Activated CD4-positive, alpha-beta T cell treated with anti-CD3 and anti-CD28 coated beads for 4 hours (primary cell): ENCODE data around the gene NUDC.
"Not testable (repeated sequence)": the region's sequence is repeated elsewhere in the genome, so short reads cannot be mapped to it uniquely, and the experiment has no call there.

Experiments used
- DNase-seq, 2 donors: peaks; one replicate each; pipeline ENCODE4 v3.0.0-alpha.2; 2020

Gene NUDC

DNA sequence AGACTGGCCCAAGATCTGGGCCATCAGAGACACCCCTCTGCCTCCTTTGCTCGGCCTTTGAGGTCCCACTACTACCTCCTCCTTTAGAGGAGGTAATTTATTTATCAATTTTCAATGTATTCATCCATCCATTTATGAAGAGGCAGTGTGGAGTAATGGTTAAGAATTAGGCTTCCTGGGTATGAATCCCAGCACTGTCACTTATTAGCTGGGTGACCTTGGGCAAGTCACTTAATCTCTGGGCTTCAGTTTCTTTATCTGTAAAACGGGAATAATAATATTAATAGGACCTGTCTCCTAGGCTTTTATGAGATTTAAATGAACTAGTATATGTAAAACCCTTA is 9.4 kb upstream of the NUDC start:
- no peak for DNase-seq

DNA sequence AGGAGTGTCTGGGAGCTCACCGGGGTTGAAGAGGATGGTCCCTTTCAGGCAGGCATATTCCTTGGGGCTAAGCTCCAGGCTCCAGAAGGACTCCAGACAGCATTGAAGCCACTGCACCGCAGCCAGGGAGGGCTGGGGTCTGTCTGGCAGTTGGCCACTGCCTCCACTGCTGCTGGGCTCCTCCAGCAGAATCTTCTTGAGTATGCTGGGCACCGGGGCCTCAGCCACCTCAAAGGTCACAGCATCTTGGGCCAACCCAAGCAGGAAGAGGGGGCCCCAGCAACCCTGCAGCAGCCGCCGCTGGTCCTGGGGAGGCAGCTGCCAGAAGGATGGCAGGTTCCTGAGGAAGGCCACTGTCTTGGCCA is 8.2 kb upstream of the NUDC start:
- no peak for DNase-seq

DNA sequence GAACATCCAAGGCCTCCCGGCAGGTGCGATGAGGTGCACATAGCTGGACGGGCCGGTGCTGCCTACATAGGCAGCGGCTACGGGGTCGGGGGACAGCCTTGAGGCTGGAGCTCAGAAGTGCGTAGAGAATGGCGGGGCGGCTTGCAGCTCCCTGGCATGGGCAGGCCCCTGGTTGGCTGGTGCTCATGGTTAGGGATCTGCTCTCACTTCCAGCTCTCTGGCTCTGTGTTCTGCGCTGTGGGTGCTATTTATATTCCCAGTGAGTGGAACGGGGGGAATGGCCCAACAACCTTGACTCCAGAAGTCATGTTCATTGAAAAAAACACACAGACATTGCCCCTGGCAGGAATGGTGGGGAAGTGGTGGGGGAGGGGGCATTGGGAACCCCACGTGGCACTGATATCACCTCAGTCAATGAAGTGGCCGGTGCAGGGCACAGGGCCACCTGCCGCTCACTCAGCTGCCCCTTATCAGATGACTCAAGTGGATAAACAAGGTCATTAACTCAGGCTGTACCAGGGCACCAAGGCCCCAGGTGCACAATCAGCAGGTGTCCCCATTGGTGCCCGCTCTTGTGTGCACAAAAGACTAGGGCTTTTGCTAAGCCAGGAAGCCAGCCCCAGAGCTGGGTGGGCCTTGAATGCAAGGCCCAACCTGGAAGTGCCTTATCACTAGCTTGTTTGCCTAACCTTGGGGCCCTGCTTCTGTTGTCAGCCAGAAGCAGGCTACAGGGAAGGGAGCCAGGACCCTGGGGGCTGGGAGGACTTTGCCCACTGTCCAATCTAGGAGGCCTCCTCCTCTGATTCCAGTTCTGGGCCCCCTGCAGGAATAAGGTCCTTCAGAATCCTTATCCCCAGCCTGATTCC is 7.6 kb upstream of the NUDC start, which contains the start of gene NR0B2:
Gene NR0B2 (minus strand): TSS at position 222 of the 866 bp plus-strand sequence. CDS start 35 bp downstream, at position 187.
- no peak for DNase-seq

DNA sequence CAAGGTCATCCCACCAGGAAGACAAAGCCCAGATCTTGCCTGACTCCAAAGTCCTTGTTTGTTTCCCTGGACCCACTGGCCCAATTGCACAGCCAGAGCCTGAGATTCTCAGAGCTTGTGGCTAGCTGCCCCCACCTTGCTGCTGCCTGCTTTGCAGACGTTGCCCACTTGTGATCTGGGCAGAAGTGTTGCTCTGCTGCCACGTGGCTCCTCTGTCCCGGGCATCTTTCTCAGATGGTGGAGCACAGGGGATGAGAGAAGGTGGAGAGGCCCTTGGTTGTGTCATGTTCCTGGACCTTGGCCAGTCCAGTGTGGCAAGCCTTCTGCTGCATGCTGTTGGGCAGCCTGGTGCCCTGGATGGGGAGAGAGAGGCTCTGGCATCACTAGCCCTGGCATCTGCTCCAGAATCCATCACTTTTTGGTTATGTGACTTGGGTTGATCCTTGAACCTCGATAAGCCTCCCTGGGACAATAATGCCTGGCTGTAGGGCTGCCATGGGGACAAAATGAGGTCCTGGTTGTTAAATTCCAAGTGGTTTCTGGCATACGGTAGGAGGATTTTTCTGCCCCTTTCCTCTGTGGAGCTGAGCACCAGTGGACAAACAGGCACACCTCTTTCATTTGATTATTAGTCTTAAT is 6.2 kb upstream of the NUDC start:
- DNase-seq, result no peak

DNA sequence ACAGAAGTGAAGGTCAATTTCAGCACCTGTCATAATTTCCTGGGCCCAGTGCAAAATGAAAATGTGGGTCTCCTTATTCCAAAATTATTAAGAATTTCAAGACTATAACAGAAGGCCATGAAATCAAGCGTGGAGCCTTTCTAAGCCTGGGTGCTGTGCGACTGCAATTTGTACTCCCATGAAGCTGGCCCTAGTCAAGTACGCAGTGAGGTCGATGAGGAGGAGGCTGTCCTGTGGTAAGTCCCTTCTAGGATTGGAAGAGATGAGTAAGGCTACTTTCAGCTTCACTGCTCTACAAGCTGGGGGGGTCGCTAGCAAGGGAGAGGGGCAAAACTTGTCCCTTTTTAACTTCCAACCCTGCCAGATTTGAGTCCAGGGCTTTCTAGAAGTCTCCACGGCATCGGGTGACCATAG is 410 bp upstream of the NUDC start:
- DNase-seq, result no peak

DNA sequence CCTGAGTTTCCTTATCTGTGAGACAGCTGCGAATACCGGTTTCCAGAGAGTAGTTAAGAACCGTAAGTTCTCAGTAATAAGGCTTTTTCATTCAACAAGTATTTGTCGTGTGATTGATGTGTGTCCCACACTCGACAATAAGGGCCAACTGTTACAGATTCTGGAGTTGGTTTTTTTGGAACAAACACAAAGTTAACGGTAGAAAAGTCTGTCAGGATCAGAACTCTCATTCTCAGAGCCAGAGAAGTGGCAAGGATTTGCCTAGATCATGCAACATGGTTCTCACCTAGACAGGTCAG is 837 bp downstream of the NUDC start:
- no peak for DNase-seq

DNA sequence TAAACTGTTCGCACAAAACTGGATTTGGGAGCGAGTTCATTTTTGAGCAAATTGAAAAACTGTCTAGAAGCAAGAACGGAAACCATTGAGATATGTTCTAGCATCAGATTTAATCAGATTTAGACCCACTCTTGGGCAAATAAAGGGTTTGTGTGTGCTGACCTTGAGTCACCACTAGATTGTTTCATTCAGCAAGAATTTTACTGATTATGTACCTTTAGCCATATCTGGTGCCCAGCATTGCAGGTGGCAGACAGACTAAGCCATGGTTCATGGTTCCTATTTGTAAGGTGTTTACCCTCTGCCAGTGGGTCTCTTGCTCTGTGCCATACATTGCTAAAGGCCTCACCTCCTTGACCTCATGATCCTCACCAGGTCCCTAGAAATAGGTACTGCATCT is 1.4 kb downstream of the NUDC start:
- DNase-seq, result no peak

DNA sequence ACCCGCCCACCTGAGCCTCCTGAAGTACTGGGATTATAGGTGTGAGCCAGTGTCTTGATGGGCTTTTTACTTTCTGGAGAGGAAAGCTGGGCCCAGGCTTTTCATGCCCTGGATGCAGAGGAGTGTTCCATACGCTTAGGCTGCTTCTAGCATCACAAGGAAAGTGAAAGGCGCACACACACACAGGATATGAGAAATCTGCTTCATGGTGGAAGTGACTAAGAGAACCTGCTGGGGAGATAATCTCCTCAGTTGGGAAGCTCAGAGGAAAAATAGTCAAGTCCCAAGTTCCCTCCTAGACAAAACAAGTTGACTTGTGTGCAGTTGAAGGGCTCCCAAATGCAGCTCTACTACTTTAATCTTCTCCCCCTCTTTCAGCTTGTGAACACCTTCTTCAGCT is 2.2 kb downstream of the NUDC start:
- no peak for DNase-seq

DNA sequence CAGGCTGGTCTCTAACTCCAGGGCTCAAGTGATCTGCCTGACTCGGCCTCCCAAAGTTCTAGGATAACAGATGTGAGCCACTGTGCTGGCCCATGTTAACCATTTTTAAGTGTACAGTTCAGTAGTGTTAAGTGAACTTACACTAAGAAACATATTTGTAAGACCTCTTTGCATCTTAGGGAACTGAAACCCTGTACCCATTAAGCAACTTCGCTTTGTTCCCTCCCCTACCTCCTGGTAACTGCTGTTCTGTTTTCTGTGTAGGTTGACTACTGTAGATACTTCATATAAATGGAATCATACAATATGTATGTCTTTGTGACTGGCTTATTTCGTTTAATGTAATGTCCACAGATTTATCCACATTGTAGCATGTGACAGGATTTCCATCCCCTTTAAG is 11.0 kb downstream of the NUDC start:
- no peak for DNase-seq

DNA sequence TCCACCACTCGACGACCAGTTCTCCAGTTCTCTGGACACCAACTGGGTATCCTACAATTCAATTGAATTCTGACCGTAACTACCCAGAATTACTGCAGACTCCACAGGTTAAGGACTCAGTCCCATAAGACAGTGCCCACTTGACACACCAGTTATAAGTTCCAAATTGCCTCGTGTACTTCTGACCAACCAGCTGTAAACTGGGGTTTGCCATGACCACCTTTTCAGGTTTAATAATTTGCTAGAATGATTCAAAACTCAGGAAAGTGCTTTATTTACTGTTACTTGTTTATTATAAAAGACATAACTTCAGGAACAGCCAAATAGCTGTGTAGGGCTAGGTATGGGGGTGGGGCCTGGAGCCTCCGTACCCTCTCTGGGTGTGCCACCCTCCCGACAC is 15.3 kb downstream of the NUDC start:
- no peak for DNase-seq

DNA sequence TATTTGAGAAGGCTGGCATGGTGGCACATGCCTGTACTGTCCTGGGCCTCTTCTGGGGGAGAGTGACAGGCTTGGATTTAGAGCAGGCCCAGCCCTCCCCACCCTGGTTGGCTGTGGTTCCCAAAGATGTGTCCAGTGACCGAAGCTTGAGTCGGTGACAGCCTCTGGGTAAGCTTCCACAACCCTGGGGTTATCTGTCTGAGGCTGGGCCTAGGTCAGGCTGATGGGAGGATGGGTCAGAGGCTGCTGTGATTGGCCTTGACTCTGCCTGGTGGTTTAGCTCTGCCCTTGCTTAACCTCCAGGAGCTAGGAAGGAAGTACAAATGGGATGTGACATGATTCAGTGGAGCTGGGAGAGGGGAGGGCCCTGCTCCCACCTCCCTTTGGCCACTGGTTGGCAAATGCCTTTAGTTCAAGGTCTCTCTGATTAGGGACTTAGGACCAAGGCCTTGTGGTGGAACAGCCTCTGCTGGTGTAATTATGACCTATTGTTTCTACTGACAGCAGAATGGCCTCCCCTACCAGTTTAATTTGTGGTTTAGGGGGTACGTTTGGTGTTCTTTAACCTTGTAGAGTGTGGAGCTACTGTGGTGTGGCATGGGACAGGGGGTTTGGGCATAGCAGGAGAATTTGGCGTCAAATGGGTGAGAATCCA is 16.6 kb downstream of the NUDC start:
- DNase-seq, result no peak

DNA sequence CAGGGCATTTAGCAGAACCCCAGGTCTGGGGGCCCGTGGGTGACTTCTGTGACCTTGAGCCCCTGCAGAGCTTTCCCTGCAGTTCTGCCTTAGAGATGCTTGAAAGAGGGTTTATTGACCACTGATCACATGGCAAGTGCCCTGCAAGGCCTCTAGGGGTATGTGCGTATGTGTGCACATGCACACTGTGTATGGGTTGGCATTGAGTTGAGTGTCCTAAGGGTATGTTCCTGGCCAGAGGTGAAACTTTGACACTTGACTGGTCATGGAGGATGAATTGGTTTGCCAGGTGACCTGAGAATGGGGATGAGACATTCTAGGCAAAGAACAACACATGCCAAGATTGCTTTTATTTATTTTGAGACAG is 17.1 kb downstream of the NUDC start:
- no peak for DNase-seq

DNA sequence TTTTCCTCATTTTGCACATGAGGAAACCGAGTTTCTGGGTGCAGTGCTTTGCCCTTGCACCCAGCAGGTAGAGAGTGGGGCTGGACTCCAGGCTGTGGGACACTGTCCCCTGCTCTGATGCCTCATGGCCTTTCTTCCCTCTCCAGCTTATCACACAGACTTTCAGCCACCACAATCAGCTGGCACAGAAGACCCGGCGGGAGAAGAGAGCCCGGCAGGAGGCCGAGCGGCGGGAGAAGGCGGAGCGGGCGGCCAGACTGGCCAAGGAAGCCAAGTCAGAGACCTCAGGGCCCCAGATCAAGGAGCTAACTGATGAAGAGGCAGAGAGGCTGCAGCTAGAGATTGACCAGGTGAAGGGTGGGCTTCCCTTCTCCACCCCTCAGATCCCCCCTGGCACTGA is 19.8 kb downstream of the NUDC start:
- no peak for DNase-seq

DNA sequence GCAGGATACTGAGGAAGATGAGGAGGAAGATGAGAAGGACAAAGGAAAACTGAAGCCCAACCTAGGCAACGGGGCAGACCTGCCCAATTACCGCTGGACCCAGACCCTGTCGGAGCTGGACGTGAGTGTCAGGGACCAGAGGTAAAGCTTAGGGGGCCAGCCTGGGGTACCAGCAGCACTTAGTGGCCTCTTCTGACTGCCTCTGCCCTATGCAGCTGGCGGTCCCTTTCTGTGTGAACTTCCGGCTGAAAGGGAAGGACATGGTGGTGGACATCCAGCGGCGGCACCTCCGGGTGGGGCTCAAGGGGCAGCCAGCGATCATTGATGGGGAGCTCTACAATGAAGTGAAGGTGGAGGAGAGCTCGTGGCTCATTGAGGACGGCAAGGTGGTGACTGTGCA is 21.1 kb downstream of the NUDC start:
- DNase-seq, result no peak

DNA sequence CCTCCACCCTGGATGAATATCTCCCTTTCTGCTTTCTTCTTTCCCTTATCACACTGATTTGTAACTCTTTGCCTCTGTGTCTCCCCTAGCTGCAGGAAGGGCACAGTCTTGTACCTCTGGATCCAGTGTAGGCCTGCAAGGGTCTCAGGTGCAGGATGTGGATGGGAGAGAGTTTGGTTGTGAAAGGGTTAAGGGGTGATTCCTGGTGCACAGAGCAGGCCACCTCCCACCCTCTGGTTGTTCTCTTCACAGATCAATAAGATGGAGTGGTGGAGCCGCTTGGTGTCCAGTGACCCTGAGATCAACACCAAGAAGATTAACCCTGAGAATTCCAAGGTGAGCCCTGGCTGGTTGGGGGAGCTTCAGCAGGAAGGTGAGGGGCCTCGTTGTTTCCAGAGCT is 23.6 kb downstream of the NUDC start:
- DNase-seq, result no peak

DNA sequence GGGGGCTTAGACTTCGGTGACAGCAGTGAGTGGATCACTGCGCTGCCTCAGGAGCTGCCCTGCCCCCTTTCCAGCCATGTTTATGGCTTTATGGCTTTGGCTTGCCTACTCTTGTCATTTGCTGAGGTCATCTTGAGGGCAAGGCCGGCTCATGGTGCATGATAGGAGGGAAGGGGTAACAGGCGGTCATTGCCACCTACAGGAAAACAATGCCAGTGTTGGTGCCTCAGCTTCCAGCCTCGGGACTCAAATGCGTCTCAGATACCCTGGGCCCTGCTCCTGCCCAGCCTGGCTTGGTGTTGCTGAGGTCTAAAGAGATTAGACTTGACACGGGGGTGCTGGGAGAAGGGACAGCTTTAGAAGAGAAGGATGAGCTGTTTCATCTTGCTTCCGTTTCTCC is 24.2 kb downstream of the NUDC start:
- DNase-seq, result no peak

DNA sequence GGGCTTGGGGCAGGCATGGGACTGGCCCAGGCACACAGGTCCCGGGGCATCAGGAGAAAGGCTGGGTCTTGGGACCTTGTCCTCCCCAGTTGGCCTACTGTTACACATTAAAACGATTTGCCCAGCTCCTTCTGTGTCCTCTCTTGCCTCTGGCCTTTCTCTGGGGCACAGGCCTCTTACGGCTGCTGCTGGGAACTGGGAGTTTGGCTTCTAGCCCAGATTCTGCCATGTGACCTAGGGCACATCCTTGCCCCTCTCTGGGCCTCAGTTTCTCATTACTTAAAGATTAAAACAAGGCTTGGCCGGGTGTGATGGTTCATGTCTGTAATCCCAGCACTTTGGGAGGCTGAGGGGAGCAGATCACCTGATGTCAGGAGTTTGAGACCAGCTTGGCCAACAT is 24.7 kb downstream of the NUDC start:
- DNase-seq, result no peak

DNA sequence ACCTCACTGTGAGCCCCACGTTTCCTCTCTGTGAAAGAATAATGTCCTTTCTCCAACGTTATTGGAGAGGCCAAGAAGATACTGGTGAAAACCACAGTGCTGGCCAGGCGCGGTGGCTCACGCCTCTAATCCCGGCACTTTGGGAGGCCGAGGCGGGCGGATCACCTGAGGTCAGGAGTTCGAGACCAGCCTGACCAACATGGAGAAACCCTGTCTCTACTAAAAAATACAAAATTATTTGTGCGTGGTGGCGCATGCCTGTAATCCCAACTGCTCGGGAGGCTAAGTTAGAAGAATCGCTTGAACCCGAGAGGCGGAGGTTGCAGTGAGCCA is 27.1 kb downstream of the NUDC start:
- not testable (repeated sequence) for DNase-seq

DNA sequence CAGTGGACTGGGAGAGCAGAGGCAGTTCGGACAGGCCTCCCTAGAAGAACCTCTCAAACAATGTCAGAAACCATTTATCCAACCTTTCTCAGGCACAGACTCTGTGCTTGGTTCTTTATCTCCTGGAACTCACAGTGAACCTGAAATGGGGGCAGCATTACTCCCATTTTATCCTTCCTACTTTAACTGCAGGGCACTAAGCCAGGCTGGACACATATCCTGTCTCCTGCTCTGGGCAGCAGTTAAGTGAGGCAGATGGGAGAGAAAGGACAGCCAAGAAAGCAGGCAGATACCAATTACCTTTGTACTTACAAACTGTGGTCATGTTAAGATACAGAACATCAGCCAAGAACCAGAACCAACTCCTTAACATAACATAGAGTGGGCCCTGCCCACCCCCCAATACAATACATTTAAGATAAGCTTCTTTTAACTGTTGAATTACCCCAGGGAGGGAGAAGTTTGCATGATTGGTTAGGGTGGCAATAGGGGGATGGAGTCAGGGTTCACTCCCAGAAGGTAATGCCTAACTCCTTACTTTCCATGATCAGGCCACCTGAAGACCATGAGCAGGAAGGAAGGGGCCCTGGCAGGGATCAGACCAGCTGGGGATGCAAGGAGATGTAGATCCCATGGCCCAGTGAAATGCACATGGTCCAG is 27.9 kb downstream of the NUDC start:
- DNase-seq, result no peak

DNA sequence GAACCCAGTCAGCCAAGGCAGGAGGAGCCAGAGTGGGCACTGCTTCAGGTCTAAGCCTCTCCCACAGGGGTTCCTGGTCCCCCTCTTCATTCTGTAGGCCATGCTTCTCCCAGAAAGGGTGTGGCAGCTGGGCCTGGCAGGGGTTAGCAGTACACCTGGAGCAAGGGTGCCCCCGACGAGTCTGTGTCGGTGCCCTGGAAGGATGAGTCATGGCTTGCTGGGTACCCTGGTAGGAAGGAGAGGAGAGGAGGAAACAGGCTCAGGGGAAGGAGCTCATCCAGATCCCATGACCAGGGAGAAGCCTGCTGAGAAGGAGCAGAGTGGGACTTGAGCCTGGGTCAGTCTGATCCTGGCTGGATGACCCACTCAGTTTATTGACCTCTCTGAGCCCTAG is 28.4 kb downstream of the NUDC start:
- no peak for DNase-seq

DNA sequence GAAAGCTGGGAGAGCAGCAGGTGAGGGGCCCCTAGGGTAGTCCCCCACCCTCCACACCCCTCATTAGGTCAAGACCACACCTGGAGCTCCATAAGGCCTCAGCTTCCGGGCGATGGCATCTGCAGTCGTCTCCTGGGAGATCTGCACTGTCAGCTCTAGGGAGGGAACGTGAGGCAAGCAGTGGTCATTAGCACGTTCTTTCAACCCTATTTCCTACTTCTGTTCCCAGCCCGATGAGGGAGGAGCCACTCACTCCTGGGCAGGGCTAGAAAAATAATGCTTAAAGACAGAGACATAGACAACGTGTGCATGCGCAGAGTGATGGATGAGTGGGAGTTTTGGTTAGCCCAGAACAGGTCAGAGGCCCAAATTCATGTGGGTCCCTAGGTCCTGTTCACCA is 29.1 kb downstream of the NUDC start:
- no peak for DNase-seq

DNA sequence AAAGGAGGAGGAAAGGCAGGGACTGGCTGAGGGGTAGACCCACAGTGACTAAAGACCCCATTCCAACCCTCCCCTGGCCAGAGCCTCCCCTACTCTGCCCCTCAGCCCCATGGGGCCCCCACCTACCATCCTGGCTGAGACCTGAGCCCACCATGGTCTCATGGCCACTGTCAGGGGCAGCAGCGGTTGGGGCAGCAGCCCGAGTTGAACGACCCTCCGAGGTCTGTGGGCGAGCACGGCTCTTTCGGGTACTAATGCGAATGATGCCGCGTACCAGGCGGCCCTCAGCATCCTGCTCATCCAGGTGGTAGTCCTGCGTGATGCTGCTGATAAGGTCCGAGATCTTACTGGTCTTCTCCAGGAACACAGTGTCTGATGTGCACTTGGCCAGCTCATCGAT is 29.7 kb downstream of the NUDC start:
- DNase-seq, result no peak

DNA sequence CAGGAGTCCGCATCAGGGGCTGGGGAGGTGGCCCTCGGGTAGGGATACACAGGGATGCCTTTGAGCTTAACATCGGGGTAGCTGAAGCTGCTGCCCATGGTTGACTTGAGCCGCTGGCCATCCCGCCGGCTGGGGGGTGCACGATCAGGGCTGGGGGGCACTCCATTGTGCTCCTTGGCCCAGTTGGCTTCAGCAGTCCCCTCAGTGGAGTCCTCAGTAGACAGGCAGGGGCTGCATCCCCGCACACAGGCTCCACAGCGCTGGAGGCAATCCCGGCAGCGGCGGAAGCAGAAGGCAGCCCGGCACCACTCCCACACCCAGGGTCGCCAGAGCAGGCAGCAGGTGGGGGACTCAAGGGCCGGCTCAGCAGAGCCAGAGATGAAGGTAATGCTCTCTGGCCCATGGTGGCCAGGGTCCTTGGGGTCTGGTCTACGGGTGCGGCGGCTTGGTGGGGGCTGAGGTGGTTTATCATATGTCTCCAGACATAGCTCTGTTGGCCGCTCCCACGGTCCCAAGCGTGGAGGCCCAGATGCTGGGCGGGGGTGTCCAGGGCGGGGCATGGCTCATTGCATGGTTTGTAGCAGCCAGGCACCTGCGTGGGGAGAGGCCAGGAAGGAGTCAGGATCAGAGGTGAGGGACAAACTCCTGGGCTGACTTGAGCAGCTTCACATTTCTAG is 30.4 kb downstream of the NUDC start:
- DNase-seq, result no peak

DNA sequence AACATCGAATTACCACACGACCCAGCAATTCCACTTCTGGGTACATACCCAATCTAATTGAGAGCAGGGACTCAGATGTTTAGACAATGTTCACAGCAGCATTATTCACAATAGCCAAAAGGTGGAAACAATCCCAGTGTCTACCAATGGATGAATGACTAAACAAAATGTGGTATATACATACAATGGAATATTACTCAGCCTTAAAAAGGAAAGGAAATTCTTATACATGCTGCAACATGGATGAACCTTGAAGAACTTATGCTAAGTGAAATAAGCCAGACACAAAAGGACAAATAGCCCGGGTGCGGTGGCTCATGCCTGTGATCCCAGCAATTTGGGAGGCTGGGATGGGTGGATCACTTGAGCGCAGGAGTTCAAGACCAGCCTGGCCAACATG is 31.8 kb downstream of the NUDC start:
- no peak for DNase-seq
